ENCODE results near the gene MRFAP1.
A peak's percentile ranks its signal among the peaks of the same experiment; 100 is the strongest.

MRFAP1 gene

GRCh38 chr4:6633091-6633906 lies 7.2 kb upstream of the MRFAP1 start:
- H3K4me2 ChIP-seq (ENCODE audit: low read depth, low read length) = no peak overlapping the region
- no peak overlapping the region; the same call in 1 of the 2 replicates for H3K27ac ChIP-seq (ENCODE audit: low read length)
- H3F3A ChIP-seq (ENCODE audit: insufficient read depth, low read length) = no peaks in the 10 kb centered on the region; the same call in 1 of the 2 replicates
- H3K36me3 ChIP-seq (replicated peaks; ENCODE audit: insufficient read depth, low read length) = no peaks in the 10 kb centered on the region
- H3K9me3 ChIP-seq (replicated peaks; ENCODE audit: insufficient read depth, low read length) = no peaks in the 10 kb centered on the region
- H3K4me1 ChIP-seq (ENCODE audit: low read length) = peaks cover 10% of the 10 kb centered on the region
- no peaks in the 10 kb centered on the region for H3K79me2 ChIP-seq (ENCODE audit: low read length)
- H3K4me3 ChIP-seq (ENCODE audit: low read length) = no peak overlapping the region
- DNase-seq = no peak
- no peaks in the 10 kb centered on the region for H3K27me3 ChIP-seq (replicated peaks; ENCODE audit: insufficient read depth, low read length)
- H3K9ac ChIP-seq (ENCODE audit: low read length) = no peak overlapping the region
- TF ChIP-seq EZH2 (optimal IDR thresholded peaks at IDR 0.05; ENCODE audit: low read depth, low read length) (no peak), EZH2phosphoT487 (IDR thresholded peaks at IDR 0.05; ENCODE audit: low read length) (no peak), CTCF (IDR thresholded peaks at IDR 0.05; ENCODE audit: low read length) (no peak)
- no peaks in the 10 kb centered on the region for H3K9me2 ChIP-seq (replicated peaks; ENCODE audit: insufficient read depth, low read length)
- H2AFZ ChIP-seq (ENCODE audit: low read length) = no peak overlapping the region
- H4K20me1 ChIP-seq (ENCODE audit: insufficient read depth, low read length) = no peaks in the 10 kb centered on the region

DNA sequence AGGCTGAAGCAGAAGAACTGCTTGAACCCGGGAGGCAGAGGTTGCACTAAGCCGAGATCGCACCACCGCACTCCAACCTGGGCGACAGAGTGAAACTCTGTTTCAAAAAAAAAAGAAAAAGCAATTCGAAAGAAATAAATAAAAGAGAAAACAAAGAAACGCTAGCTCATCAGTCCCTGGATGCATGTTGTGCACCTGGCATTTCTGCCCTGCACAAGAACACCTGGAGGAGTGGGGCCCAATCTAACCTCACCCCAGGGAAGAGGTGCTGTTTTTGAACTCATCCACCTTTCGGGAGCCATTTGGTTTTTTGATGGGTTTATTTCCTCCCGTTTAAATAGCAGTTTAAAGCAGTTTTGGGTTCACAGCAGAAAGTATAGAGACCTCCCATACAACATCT lies 5.7 kb upstream of the MRFAP1 start:
- H3K9ac ChIP-seq (ENCODE audit: low read length) = no peak overlapping the region
- peak; percentile 79 for DNase-seq
- peaks cover 10% of the 10 kb centered on the region for H3K4me1 ChIP-seq (ENCODE audit: low read length)
- H3K4me3 ChIP-seq (ENCODE audit: low read length) = no peak overlapping the region
- H3K9me3 ChIP-seq (replicated peaks; ENCODE audit: insufficient read depth, low read length) = no peaks in the 10 kb centered on the region
- peak overlapping the region; percentile 38; the same call in 1 of the 2 replicates for H3K27ac ChIP-seq (ENCODE audit: low read length)
- H2AFZ ChIP-seq (ENCODE audit: low read length) = no peak overlapping the region
- no peaks in the 10 kb centered on the region; the same call in 1 of the 2 replicates for H3F3A ChIP-seq (ENCODE audit: insufficient read depth, low read length)
- no peak for TF ChIP-seq EZH2 (optimal IDR thresholded peaks at IDR 0.05; ENCODE audit: low read depth, low read length)
- H3K9me2 ChIP-seq (replicated peaks; ENCODE audit: insufficient read depth, low read length) = no peaks in the 10 kb centered on the region
- H3K4me2 ChIP-seq (ENCODE audit: low read depth, low read length) = peak overlapping the region; percentile 37; the same call in 1 of the 2 replicates
- H3K36me3 ChIP-seq (replicated peaks; ENCODE audit: insufficient read depth, low read length) = no peaks in the 10 kb centered on the region
- H3K79me2 ChIP-seq (ENCODE audit: low read length) = no peaks in the 10 kb centered on the region
- H3K27me3 ChIP-seq (replicated peaks; ENCODE audit: insufficient read depth, low read length) = no peaks in the 10 kb centered on the region
- no peaks in the 10 kb centered on the region for H4K20me1 ChIP-seq (ENCODE audit: insufficient read depth, low read length)

DNA sequence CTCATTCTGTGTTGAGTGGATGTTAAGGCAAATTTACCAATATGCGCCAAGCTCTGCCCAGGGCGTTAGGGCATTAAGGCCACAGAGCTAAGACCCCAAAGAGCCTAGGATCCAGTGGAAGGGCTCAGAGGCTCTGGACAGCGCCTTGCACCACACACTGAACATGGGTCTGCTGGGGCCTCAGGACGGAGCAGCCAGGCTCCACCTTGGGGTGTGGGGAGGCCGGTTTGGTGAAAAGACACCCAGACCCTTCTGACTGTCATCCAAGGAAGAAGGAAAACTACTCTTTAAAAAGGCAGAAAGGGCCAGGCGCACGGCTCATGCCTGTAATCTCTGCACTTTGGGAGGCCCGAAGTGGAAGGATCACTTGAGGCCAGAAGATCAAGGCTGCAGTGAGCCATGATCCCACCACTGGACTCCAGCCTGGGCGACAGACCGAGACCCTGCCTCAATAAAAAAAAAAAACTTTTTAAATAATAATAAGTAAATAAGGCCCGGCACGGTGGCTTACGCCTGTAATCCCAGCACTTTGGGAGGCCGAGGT lies 1.3 kb upstream of the MRFAP1 start:
- Histone ChIP-seq H3K4me3 (ENCODE audit: low read length) (no peak overlapping the region), H3F3A (ENCODE audit: insufficient read depth, low read length) (peaks cover 6% of the 10 kb centered on the region; the same call in 1 of the 2 replicates), H3K9me3 (replicated peaks; ENCODE audit: insufficient read depth, low read length) (no peaks in the 10 kb centered on the region), H3K9me2 (replicated peaks; ENCODE audit: insufficient read depth, low read length) (no peaks in the 10 kb centered on the region), H3K36me3 (replicated peaks; ENCODE audit: insufficient read depth, low read length) (no peaks in the 10 kb centered on the region), H3K9ac (ENCODE audit: low read length) (no peak overlapping the region), H2AFZ (ENCODE audit: low read length) (no peak overlapping the region), H3K79me2 (ENCODE audit: low read length) (peaks cover 25% of the 10 kb centered on the region), H4K20me1 (ENCODE audit: insufficient read depth, low read length) (no peaks in the 10 kb centered on the region), H3K27ac (ENCODE audit: low read length) (no peak overlapping the region), H3K27me3 (replicated peaks; ENCODE audit: insufficient read depth, low read length) (no peaks in the 10 kb centered on the region), H3K4me2 (ENCODE audit: low read depth, low read length) (no peak overlapping the region), H3K4me1 (ENCODE audit: low read length) (peaks cover 15% of the 10 kb centered on the region)
- no peak for TF ChIP-seq EZH2 (optimal IDR thresholded peaks at IDR 0.05; ENCODE audit: low read depth, low read length)
- TF ChIP-seq CTCF (IDR thresholded peaks at IDR 0.05; ENCODE audit: low read length) = no peak
- no peak for TF ChIP-seq EZH2phosphoT487 (IDR thresholded peaks at IDR 0.05; ENCODE audit: low read length)
- DNase-seq = no peak
